Endothelial cell (in vitro differentiated cells): Measurements from ENCODE around the gene CRMP1. TPM values are rescaled to one million over a fixed set of nuclear protein-coding genes. Genes with fewer than 3 reads are reported as not detected.

Experiments
- DNase-seq: peaks from one replicate; pipeline ENCODE4 v3.0.0; 2021; ENCODE audit warnings: low spot score
- H3K27ac Mint-ChIP-seq: one replicate; pipeline ENCODE4 v1.8.0; 2021; ENCODE audit warnings: mixed read lengths, inconsistent platforms; ENCODE audit not compliant: unreplicated experiment
- H3K27me3 Mint-ChIP-seq: one replicate; pipeline ENCODE4 v1.8.0; 2021; ENCODE audit warnings: mild to moderate bottlenecking, moderate library complexity, mixed read lengths, inconsistent platforms; ENCODE audit not compliant: unreplicated experiment
- H3K36me3 Mint-ChIP-seq: one replicate; pipeline ENCODE4 v1.8.0; 2021; ENCODE audit warnings: mild to moderate bottlenecking, low read depth, mixed read lengths, inconsistent platforms; ENCODE audit not compliant: unreplicated experiment
- H3K4me1 Mint-ChIP-seq: one replicate; pipeline ENCODE4 v1.8.0; 2021; ENCODE audit warnings: mild to moderate bottlenecking, mixed read lengths, inconsistent platforms; ENCODE audit not compliant: unreplicated experiment
- H3K4me3 Mint-ChIP-seq: one replicate; pipeline ENCODE4 v1.8.0; 2021; ENCODE audit warnings: mild to moderate bottlenecking, mixed read lengths, inconsistent platforms; ENCODE audit not compliant: unreplicated experiment
- H3K9me3 Mint-ChIP-seq: one replicate; pipeline ENCODE4 v1.8.0; 2021; ENCODE audit warnings: mixed read lengths, inconsistent platforms; ENCODE audit not compliant: unreplicated experiment
- CTCF ChIP-seq: fragments of 200-600 bp; sonication (generic); IDR thresholded peaks from one replicate; pipeline ENCODE4 v1.5.0; 2021; ENCODE audit warnings: antibody characterized with exemption; ENCODE audit not compliant: unreplicated experiment
- total RNA-seq: library from RNA; stranded (reverse); fragmentation: NEBNext Ultra II Directional; extraction: Animal tissue kit (Norgen Biotek cat#: 25700); gene quantifications from one replicate; pipeline ENCODE4 v1.2.1, GENCODE V29; 2021; ENCODE audit not compliant: unreplicated experiment

The CRMP1 gene
- total RNA-seq, 1 donor from 2014 or later: 71.2 TPM

- H3K36me3 Mint-ChIP-seq: peaks cover 4% of the 10 kb centered on the region
- peaks cover 5% of the 10 kb centered on the region for H3K27me3 Mint-ChIP-seq
- DNase-seq: no peak
These were observed 11.5 kb downstream of the CRMP1 start for GRCh38 chr4:5881340-5881739.

GRCh38 chr4:5878359-5878758 lies 14.5 kb downstream of the CRMP1 start:
- Mint-ChIP-seq H3K27me3 (peaks cover 1% of the 10 kb centered on the region), H3K27ac (no peak overlapping the region), H3K4me3 (no peak overlapping the region), H3K36me3 (peaks cover 11% of the 10 kb centered on the region), H3K4me1 (no peaks in the 10 kb centered on the region), H3K9me3 (no peaks in the 10 kb centered on the region)
- no peak for TF ChIP-seq CTCF
- DNase-seq: no peak

More at GRCh38 chr4:5881340-5881739, 11.5 kb downstream of the CRMP1 start:
- Mint-ChIP-seq H3K9me3 (no peaks in the 10 kb centered on the region), H3K27ac (no peak overlapping the region), H3K4me1 (peaks cover 5% of the 10 kb centered on the region), H3K4me3 (no peak overlapping the region)
- TF ChIP-seq CTCF: no peak

- Mint-ChIP-seq H3K27ac (no peak overlapping the region), H3K9me3 (no peaks in the 10 kb centered on the region), H3K36me3 (peaks cover 11% of the 10 kb centered on the region), H3K4me3 (no peak overlapping the region), H3K27me3 (peaks cover 1% of the 10 kb centered on the region), H3K4me1 (no peaks in the 10 kb centered on the region)
- TF ChIP-seq CTCF: no peak
- no peak for DNase-seq
These were observed 15.5 kb downstream of the CRMP1 start for GRCh38 chr4:5877392-5877791.

- no peak overlapping the region for H3K27ac Mint-ChIP-seq
- peaks cover 1% of the 10 kb centered on the region for H3K27me3 Mint-ChIP-seq
- peaks cover 11% of the 10 kb centered on the region for H3K36me3 Mint-ChIP-seq
- no peaks in the 10 kb centered on the region for H3K9me3 Mint-ChIP-seq
- DNase-seq: no peak
- H3K4me3 Mint-ChIP-seq: no peak overlapping the region
- no peak for TF ChIP-seq CTCF
- no peaks in the 10 kb centered on the region for H3K4me1 Mint-ChIP-seq
These were observed 18.0 kb downstream of the CRMP1 start for GRCh38 chr4:5874811-5875449.

- Mint-ChIP-seq H3K4me3 (no peak overlapping the region), H3K27me3 (no peaks in the 10 kb centered on the region), H3K4me1 (peaks cover 17% of the 10 kb centered on the region), H3K9me3 (no peaks in the 10 kb centered on the region), H3K27ac (no peak overlapping the region), H3K36me3 (peaks cover 11% of the 10 kb centered on the region)
- DNase-seq: no peak
- TF ChIP-seq CTCF: no peak
These were observed 22.2 kb downstream of the CRMP1 start for GRCh38 chr4:5870701-5871100.
